PC-9 (cell line): Measurements from ENCODE around the gene CCM2L. TPM values are rescaled to one million over a fixed set of nuclear protein-coding genes. Genes with fewer than 3 reads are reported as not detected.
A peak's percentile ranks its signal among the peaks of the same experiment; 100 is the strongest.

ENCODE experiments used
- BruUV-seq: library from RNA; stranded (reverse); fragments of 400-500 nt; replicated peaks from 2 replicates; lab custom pipeline; 2021; lab: Mats Ljungman, UMichigan
- CTCF ChIA-PET: fragments of 300-600 bp; sonication (Branson Sonifier 250); formaldehyde crosslinking; loops from one replicate; lab custom pipeline; 2022; ENCODE audit warnings: antibody characterized with exemption; lab: Charles Lee
- POLR2A ChIA-PET: fragments of 300-600 bp; sonication (Branson Sonifier 250); formaldehyde crosslinking; loops from one replicate; lab custom pipeline; 2022; ENCODE audit warnings: antibody characterized with exemption; ENCODE audit not compliant: unreplicated experiment; lab: Charles Lee
- DNase-seq, 2 experiments: peaks; one replicate each; pipeline versions ENCODE4 v3.0.0 to v3.0.0-alpha.2; 2015 to 2022; ENCODE audit warnings: mixed read lengths in 1 of 2
- H2AFZ ChIP-seq: fragments of 200-600 bp; sonication (generic); 2 replicates; pipeline ENCODE4 v1.8.1; 2017; ENCODE audit warnings: antibody characterized with exemption
- H3F3A ChIP-seq: fragments of 200-600 bp; sonication (generic); 2 replicates; pipeline ENCODE4 v1.8.1; 2017; ENCODE audit warnings: antibody characterized with exemption, mild to moderate bottlenecking, low read depth; ENCODE audit not compliant: insufficient read depth
- H3K27ac ChIP-seq: fragments of 200-600 bp; sonication (generic); 2 replicates; pipeline ENCODE4 v1.6.1; 2016; ENCODE audit warnings: mixed run types
- H3K27me3 ChIP-seq: fragments of 200-600 bp; sonication (generic); 2 replicates; pipeline ENCODE4 v1.6.1; 2016; ENCODE audit warnings: low read depth, mixed run types; ENCODE audit not compliant: insufficient read depth
- H3K36me3 ChIP-seq: fragments of 200-600 bp; sonication (generic); 2 replicates; pipeline ENCODE4 v1.6.1; 2016; ENCODE audit warnings: low read depth, mixed run types
- H3K4me1 ChIP-seq: fragments of 200-600 bp; sonication (generic); replicated peaks from 2 replicates; pipeline ENCODE4 v1.6.1; 2016; ENCODE audit warnings: mixed run types; ENCODE audit not compliant: insufficient read depth
- H3K4me2 ChIP-seq: fragments of 200-600 bp; sonication (generic); 2 replicates; pipeline ENCODE4 v1.6.1; 2017; ENCODE audit warnings: mixed run types
- H3K4me3 ChIP-seq: fragments of 200-600 bp; sonication (generic); 2 replicates; pipeline ENCODE4 v1.6.1; 2016; ENCODE audit warnings: mixed run types
- H3K79me2 ChIP-seq: fragments of 200-600 bp; sonication (generic); 2 replicates; pipeline ENCODE4 v1.6.1; 2017; ENCODE audit warnings: low read depth, mixed run types
- H3K9me2 ChIP-seq: fragments of 200-600 bp; sonication (generic); 2 replicates; pipeline ENCODE4 v1.8.1; 2017; ENCODE audit warnings: mild to moderate bottlenecking; ENCODE audit not compliant: insufficient read depth
- H3K9me3 ChIP-seq: fragments of 200-600 bp; sonication (generic); 2 replicates; pipeline ENCODE4 v1.8.1; 2016; ENCODE audit warnings: low read depth; ENCODE audit not compliant: insufficient read depth
- H4K20me1 ChIP-seq: fragments of 200-600 bp; sonication (generic); 2 replicates; pipeline ENCODE4 v1.8.1; 2017; ENCODE audit not compliant: insufficient read depth
- EZH2 ChIP-seq: fragments of 200-600 bp; sonication (generic); IDR thresholded peaks from 2 replicates; pipeline ENCODE4 v1.8.0; 2017; ENCODE audit warnings: antibody characterized with exemption, low read depth
- intact Hi-C: fragments of 100-400 bp; cut with micrococcal nuclease; formaldehyde crosslinking; loops from one replicate; pipeline ENCODE4 v1.10.0; 2022; ENCODE audit not compliant: unreplicated experiment
- total RNA-seq: library from RNA; stranded (reverse); gene quantifications from 2 replicates; pipeline ENCODE4 v1.2.3, GENCODE V29; 2021
- TF ChIP-seq, protein P1 (sequence below): fragments of 200-600 bp; sonication (generic); conservative IDR thresholded peaks from 2 replicates; pipeline ENCODE4 v1.6.1; 2017; ENCODE audit warnings: mixed run types, antibody characterized with exemption, mild to moderate bottlenecking, moderate library complexity

CCM2L gene
- total RNA-seq, 1 experiment from 2014 or later: 0.31 TPM

DNA sequence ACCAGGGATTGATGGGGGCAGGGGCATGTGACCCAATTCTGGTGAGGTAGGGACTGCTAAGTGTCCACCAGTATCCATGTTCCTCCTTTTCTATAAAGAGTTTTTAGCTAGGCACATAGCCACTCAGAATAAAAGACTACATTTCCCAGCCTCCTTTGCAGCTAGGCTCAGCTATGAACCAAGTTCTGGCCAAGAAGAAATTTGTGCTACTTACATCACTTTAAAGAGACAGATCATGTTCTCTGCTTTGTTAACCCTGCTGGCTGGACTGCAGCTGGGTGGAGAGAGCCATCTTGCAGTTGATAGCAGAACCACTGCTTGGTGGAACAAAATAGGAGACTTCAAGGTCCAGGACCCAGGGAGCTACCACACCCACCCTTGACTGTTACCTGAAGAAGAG, 5.3 kb upstream of the CCM2L start:
- POLR2A ChIA-PET: no interaction called here
- H3K4me2 ChIP-seq: no peak overlapping the region
- TF ChIP-seq, protein P1, sequence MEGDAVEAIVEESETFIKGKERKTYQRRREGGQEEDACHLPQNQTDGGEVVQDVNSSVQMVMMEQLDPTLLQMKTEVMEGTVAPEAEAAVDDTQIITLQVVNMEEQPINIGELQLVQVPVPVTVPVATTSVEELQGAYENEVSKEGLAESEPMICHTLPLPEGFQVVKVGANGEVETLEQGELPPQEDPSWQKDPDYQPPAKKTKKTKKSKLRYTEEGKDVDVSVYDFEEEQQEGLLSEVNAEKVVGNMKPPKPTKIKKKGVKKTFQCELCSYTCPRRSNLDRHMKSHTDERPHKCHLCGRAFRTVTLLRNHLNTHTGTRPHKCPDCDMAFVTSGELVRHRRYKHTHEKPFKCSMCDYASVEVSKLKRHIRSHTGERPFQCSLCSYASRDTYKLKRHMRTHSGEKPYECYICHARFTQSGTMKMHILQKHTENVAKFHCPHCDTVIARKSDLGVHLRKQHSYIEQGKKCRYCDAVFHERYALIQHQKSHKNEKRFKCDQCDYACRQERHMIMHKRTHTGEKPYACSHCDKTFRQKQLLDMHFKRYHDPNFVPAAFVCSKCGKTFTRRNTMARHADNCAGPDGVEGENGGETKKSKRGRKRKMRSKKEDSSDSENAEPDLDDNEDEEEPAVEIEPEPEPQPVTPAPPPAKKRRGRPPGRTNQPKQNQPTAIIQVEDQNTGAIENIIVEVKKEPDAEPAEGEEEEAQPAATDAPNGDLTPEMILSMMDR: no peak
- TF ChIP-seq EZH2: no peak
- BruUV-seq: no TSS peak
- H3K36me3 ChIP-seq: no peaks in the 10 kb centered on the region
- no peaks in the 10 kb centered on the region for H3K79me2 ChIP-seq
- H3K4me3 ChIP-seq: no peak overlapping the region
- CTCF ChIA-PET: no interaction called here
- DNase-seq: peak in 1 of 2 experiments; percentile 46
- intact Hi-C loops: no loop called here
- H3K9me3 ChIP-seq: no peaks in the 10 kb centered on the region
- no peaks in the 10 kb centered on the region for H3K4me1 ChIP-seq
- H3F3A ChIP-seq: no peaks in the 10 kb centered on the region
- no peak overlapping the region for H3K27ac ChIP-seq
- no peaks in the 10 kb centered on the region for H3K9me2 ChIP-seq
- no peaks in the 10 kb centered on the region; the same call in 1 of the 2 replicates for H4K20me1 ChIP-seq
- no peak overlapping the region for H2AFZ ChIP-seq
- peaks cover 74% of the 10 kb centered on the region for H3K27me3 ChIP-seq

DNA sequence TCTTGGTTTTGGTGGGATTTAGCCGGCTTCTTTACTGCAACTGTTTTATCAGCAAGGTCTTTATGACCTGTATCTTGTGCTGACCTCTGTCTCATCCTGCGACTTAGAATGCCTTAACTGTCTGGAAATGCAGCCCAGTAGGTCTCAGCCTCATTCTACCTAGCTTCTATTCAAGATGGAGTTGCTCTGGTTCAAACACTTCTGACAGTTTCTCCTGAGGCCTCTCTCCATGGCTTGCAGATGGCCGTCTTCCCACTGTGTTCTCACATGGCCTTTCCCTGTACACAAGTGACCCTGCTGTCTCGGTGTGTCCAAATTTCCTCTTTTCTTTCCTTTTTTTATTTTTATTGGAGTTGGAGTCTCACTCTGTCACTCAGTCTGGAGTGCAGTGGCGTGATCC, 4.2 kb upstream of the CCM2L start:
- Histone ChIP-seq H3K4me2 (no peak overlapping the region), H3K9me3 (no peaks in the 10 kb centered on the region), H3K36me3 (no peaks in the 10 kb centered on the region), H3K27me3 (peaks cover 73% of the 10 kb centered on the region), H3K4me3 (no peak overlapping the region), H3K27ac (no peak overlapping the region), H3K4me1 (no peaks in the 10 kb centered on the region), H3F3A (no peaks in the 10 kb centered on the region), H3K79me2 (no peaks in the 10 kb centered on the region), H4K20me1 (no peaks in the 10 kb centered on the region; the same call in 1 of the 2 replicates), H2AFZ (no peak overlapping the region), H3K9me2 (no peaks in the 10 kb centered on the region)
- ChIA-PET CTCF (no interaction called here), POLR2A (no interaction called here)
- intact Hi-C loops: no loop called here
- no peak for TF ChIP-seq EZH2
- TF ChIP-seq, protein P1: no peak
- BruUV-seq: no TSS peak
- no peak for DNase-seq

DNA sequence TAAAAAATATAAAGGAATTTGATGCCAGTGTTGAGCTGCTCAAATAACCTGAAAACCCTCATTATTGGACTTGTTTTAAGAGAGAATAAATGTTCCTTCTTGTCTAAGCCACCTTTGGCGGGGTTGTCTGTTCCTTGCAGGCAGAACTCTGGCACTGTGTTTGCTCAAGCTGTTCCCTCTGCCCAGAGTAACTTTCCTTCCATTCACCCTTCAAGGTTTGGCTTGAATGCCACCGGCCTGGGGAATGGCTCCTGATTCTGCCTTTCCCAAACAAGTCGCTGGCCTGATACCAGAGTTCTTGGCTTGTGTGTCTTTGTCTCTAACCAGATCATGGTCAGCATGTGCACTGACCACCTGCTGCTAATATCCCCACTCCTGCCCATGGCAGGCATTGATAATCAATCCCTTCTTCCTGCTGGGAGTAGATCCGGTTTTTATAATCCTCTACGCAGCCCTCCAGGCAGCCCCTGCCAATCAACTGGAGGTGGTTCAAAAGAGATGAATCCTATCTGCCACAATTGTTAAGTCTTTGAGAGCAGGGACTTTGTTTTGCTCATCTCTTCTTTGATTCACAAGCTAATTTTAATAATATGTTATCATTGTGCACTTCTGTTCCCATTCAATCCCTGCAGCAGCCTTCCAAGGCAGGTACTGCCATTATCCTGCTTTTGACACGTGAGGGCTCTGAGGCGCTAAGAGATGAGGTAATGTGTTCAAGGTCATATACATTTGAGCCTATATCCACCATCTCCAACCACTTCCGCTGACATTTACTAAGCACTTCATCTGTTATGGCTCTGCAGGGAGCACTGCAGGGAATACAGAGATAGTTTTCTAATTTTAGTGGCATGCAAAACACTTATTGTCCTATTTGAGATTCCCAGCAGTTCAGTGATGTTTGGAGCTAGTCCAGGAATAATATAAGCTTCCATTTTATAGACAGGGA, 3.1 kb upstream of the CCM2L start:
- no peaks in the 10 kb centered on the region for H3K9me3 ChIP-seq
- H2AFZ ChIP-seq: no peak overlapping the region
- no peaks in the 10 kb centered on the region for H3K9me2 ChIP-seq
- no peaks in the 10 kb centered on the region; the same call in 1 of the 2 replicates for H4K20me1 ChIP-seq
- ChIA-PET POLR2A (no interaction called here), CTCF (no interaction called here)
- no peaks in the 10 kb centered on the region for H3F3A ChIP-seq
- H3K27me3 ChIP-seq: peaks cover 76% of the 10 kb centered on the region
- intact Hi-C loops: no loop called here
- BruUV-seq: no TSS peak
- H3K4me1 ChIP-seq: no peaks in the 10 kb centered on the region
- TF ChIP-seq, protein P1: no peak
- TF ChIP-seq EZH2: no peak
- no peaks in the 10 kb centered on the region for H3K36me3 ChIP-seq
- H3K4me3 ChIP-seq: no peak overlapping the region
- H3K4me2 ChIP-seq: no peak overlapping the region
- H3K27ac ChIP-seq: no peak overlapping the region
- no peaks in the 10 kb centered on the region for H3K79me2 ChIP-seq
- no peak for DNase-seq
